H1 (cell line): Measurements from ENCODE around the gene TTL. TPM values are rescaled to one million over a fixed set of nuclear protein-coding genes. Genes with fewer than 3 reads are reported as not detected.

Experiments
- ATF3 ChIP-seq: IDR thresholded peaks from 2 replicates; pipeline ENCODE4 v1.6.1; 2011; ENCODE audit warnings: low read depth, mild to moderate bottlenecking, low read length; ENCODE audit not compliant: insufficient read depth
- CBX5 ChIP-seq: fragments of 300-800, 300-1000 bp; sonication (generic); IDR thresholded peaks from 2 replicates; pipeline ENCODE4 v1.7.1; 2016; ENCODE audit warnings: antibody characterized with exemption, low read length, low read depth
- CHD2 ChIP-seq: IDR thresholded peaks from 2 replicates; pipeline ENCODE4 v1.6.1; 2012; ENCODE audit warnings: low read length, improper control_type of control experiment
- CHD7 ChIP-seq: fragments of 300-600 bp; sonication (generic); IDR thresholded peaks from 2 replicates; pipeline ENCODE4 v1.7.1; 2012; ENCODE audit warnings: low read length, moderate library complexity, mild to moderate bottlenecking, inconsistent platforms; ENCODE audit not compliant: insufficient replicate concordance
- CREB1 ChIP-seq: IDR thresholded peaks from 2 replicates; pipeline ENCODE4 v1.6.1; 2012; ENCODE audit warnings: inconsistent platforms
- RNF2 ChIP-seq: fragments of 200-900, 300-1000 bp; sonication (generic); IDR thresholded peaks from 2 replicates; pipeline ENCODE4 v1.7.1; 2016; ENCODE audit warnings: borderline replicate concordance, low read depth, mild to moderate bottlenecking, antibody characterized with exemption, low read length; ENCODE audit not compliant: poor library complexity, severe bottlenecking; ENCODE audit errors: missing control alignments
- RXRA ChIP-seq: IDR thresholded peaks from 2 replicates; pipeline ENCODE4 v1.6.1; 2011; ENCODE audit warnings: low read depth, mild to moderate bottlenecking, low read length, moderate library complexity; ENCODE audit not compliant: insufficient read depth
- SP2 ChIP-seq: IDR thresholded peaks from 2 replicates; pipeline ENCODE4 v1.6.1; 2012; ENCODE audit warnings: mild to moderate bottlenecking, low read length, inconsistent platforms
- SUZ12 ChIP-seq: fragments of 200-600 bp; sonication (generic); IDR thresholded peaks from 2 replicates; pipeline ENCODE4 v1.6.1; 2012; ENCODE audit warnings: mild to moderate bottlenecking, inconsistent platforms, low read length, moderate library complexity, mixed read lengths
- polyA plus RNA-seq, 7 experiments: library from polyadenylated mRNA; depleted of rRNA in 3 of 7; stranded (reverse) in 5 of 7; unstranded in 2 of 7; fragments of >200 nt in 5 of 7; fragments of 200-250 nt in 2 of 7; gene quantifications; 1 replicate in 5 of 7; 2 replicates in 1 of 7; 4 replicates in 1 of 7; pipeline versions ENCODE4 v1.2.1 to v1.2.3, GENCODE V29; 2011 to 2013; ENCODE audit warnings: missing spikeins in 2 of 7, mixed read lengths in 2 of 7
- total RNA-seq: library from RNA; stranded (reverse); fragmentation: NEBNext Ultra II Directional; extraction: Animal tissue kit (Norgen Biotek cat#: 25700); gene quantifications from 2 replicates; pipeline ENCODE4 v1.2.1, GENCODE V29; 2021

TTL gene
- total and polyA plus RNA-seq, 2 of the 8 experiments (the other 6 are each of a cell fraction or from before 2014, with no cell fraction given): 17.5 to 57.1 TPM

- TF ChIP-seq CBX5: no peak
- no peak for TF ChIP-seq CHD2
- no peak for TF ChIP-seq SUZ12
- no peak for TF ChIP-seq RXRA
- TF ChIP-seq CREB1: no peak
- no peak for TF ChIP-seq CHD7
- no peak for TF ChIP-seq ATF3
- TF ChIP-seq RNF2: no peak
- no peak for TF ChIP-seq SP2
Measured at GRCh38 chr2:112541315-112542122, 59.6 kb downstream of the TTL start (continued).
